Keratinocyte (primary cell): ENCODE data around the gene SH2D6. TPM values are rescaled to one million over a fixed set of nuclear protein-coding genes. Genes with fewer than 3 reads are reported as not detected.
A peak's percentile ranks its signal among the peaks of the same experiment; 100 is the strongest.

ENCODE experiments used
- DNase-seq: peaks from one replicate; pipeline ENCODE4 v3.0.0-alpha.2; 2011; ENCODE audit warnings: low read depth, missing footprints, low spot score
- FAIRE-seq: peaks from 2 replicates; lab custom pipeline; 2011; peaks lifted over from hg19 to GRCh38; lab: Jason Lieb, UNC
- H2AFZ ChIP-seq: 2 replicates; pipeline ENCODE4 v1.6.0; 2012; ENCODE audit warnings: low read length, control low read depth, inconsistent platforms; ENCODE audit not compliant: control insufficient read depth
- H3K27ac ChIP-seq: 2 replicates; pipeline ENCODE4 v1.5.1; 2011; ENCODE audit warnings: low read length; ENCODE audit not compliant: control insufficient read depth, insufficient read depth
- H3K27me3 ChIP-seq: 3 replicates; pipeline ENCODE4 v1.6.0; 2011; ENCODE audit warnings: low read length; ENCODE audit not compliant: control insufficient read depth, insufficient read depth; ENCODE audit errors: extremely low read depth
- H3K36me3 ChIP-seq, 2 experiments: 2 replicates in 1 of 2; 3 replicates in 1 of 2; pipeline ENCODE4 v1.5.1; 2011; ENCODE audit warnings: low read length in 2 of 2, mild to moderate bottlenecking in 1 of 2; ENCODE audit not compliant: control insufficient read depth in 2 of 2, insufficient read depth in 2 of 2; ENCODE audit errors: extremely low read depth in 1 of 2
- H3K4me1 ChIP-seq: 3 replicates; pipeline ENCODE4 v1.5.1; 2011; ENCODE audit warnings: low read length; ENCODE audit not compliant: control insufficient read depth, insufficient read depth; ENCODE audit errors: extremely low read depth
- H3K4me2 ChIP-seq: 3 replicates; pipeline ENCODE4 v1.6.0; 2011; ENCODE audit warnings: low read depth, low read length; ENCODE audit not compliant: control insufficient read depth, insufficient read depth; ENCODE audit errors: extremely low read depth
- H3K4me3 ChIP-seq, 3 experiments: fragments of 200-600 bp in 1 of 3; sonication (generic) in 1 of 3; 2 replicates in 2 of 3; 3 replicates in 1 of 3; pipeline ENCODE4 v1.5.1; 2011 to 2016; ENCODE audit warnings: low read length in 3 of 3, mild to moderate bottlenecking in 3 of 3, control low read depth in 2 of 3, inconsistent platforms in 1 of 3, low read depth in 1 of 3, mixed read lengths in 1 of 3, mixed run types in 1 of 3, moderate library complexity in 1 of 3; ENCODE audit not compliant: control insufficient read depth in 2 of 3, insufficient read depth in 2 of 3; ENCODE audit errors: extremely low read depth in 1 of 3
- H3K79me2 ChIP-seq: 2 replicates; pipeline ENCODE4 v1.6.0; 2012; ENCODE audit warnings: low read length; ENCODE audit not compliant: control insufficient read depth, insufficient read depth
- H3K9ac ChIP-seq: 3 replicates; pipeline ENCODE4 v1.6.0; 2011; ENCODE audit warnings: low read length; ENCODE audit not compliant: control insufficient read depth, insufficient read depth; ENCODE audit errors: extremely low read depth
- H3K9me1 ChIP-seq: 3 replicates; pipeline ENCODE4 v1.6.0; 2011; ENCODE audit warnings: low read length; ENCODE audit not compliant: control insufficient read depth, insufficient read depth; ENCODE audit errors: extremely low read depth
- H3K9me3 ChIP-seq: 2 replicates; pipeline ENCODE4 v1.5.1; 2012; ENCODE audit warnings: low read depth, low read length; ENCODE audit not compliant: control insufficient read depth
- H4K20me1 ChIP-seq: 3 replicates; pipeline ENCODE4 v1.6.0; 2011; ENCODE audit warnings: low read length; ENCODE audit not compliant: control insufficient read depth, insufficient read depth; ENCODE audit errors: extremely low read depth
- CTCF ChIP-seq, 3 experiments: IDR thresholded peaks in 1 of 3; conservative IDR thresholded peaks in 1 of 3; optimal IDR thresholded peaks in 1 of 3; 2 replicates in 2 of 3; 3 replicates in 1 of 3; pipeline versions ENCODE3 to v1.5.1; 2011; ENCODE audit warnings: low read length in 3 of 3, mild to moderate bottlenecking in 3 of 3, moderate library complexity in 2 of 3, control low read depth in 1 of 3, inconsistent platforms in 1 of 3; ENCODE audit not compliant: insufficient read depth in 2 of 3; ENCODE audit errors: extremely low read depth in 1 of 3
- EZH2 ChIP-seq: IDR thresholded peaks from one replicate; pipeline ENCODE4 v1.6.1; 2012; ENCODE audit warnings: inconsistent platforms, mild to moderate bottlenecking, low read length, moderate library complexity
- dilution Hi-C: fragments of 300-500 bp; cut with MboI; formaldehyde crosslinking; loops from one replicate; pipeline ENCODE4 v1.7.0; 2020; ENCODE audit warnings: low sequenced_read_pairs; ENCODE audit not compliant: extremely low pct_ligation_motif_present
- polyA plus RNA-seq, 5 experiments: library from polyadenylated mRNA; depleted of rRNA in 3 of 5; stranded (reverse) in 3 of 5; stranded (forward) in 1 of 5; unstranded in 1 of 5; fragments of >200 nt; gene quantifications; 1 replicate in 1 of 5; 2 replicates in 3 of 5; 3 replicates in 1 of 5; pipeline versions ENCODE4 v1.2.1 to v1.2.3, GENCODE V29; 2011 to 2012; ENCODE audit warnings: missing spikeins in 2 of 5, low read depth in 1 of 5, low replicate concordance in 1 of 5

Gene SH2D6
- polyA plus RNA-seq, 1 donor (not counting 4 experiments of a cell fraction or from before 2014, with no cell fraction given) = 0.10 TPM

DNA sequence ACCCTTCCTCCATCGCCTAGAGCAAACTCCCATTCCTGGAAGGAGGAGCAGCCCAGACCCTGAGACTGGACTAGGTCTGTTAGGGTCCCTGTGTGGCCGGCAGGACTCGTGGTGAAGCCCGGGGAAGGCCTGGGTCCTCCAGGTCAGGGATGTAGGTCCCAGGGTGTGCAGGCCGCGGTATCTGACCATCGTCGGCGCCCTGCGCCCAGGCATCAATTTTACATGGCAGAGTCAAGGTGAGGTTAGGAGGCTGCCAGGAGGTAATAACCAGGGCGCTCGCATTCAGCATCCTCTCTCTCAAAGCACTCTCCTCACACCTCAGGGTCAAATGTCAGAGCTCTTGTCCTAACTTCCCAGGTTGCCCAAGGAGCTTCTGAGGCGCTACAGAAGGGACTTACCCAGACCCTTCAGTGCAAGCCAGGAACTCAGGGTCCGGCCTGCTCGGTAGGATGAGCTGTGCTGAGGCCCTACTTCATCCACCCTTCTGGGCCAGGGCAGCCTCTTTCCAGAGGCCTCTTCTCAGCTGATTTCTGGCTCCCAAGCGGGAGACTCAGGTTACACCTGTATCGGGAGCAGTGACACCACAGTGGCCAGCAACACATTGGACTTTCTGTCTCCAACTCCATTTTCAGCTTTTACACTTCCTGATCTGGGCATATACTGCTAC, 628 bp downstream of the SH2D6 start:
- H3K9me1 ChIP-seq = no peaks in the 10 kb centered on the region
- peak overlapping the region; percentile 91 for H3K27ac ChIP-seq
- no peak for FAIRE-seq
- no peaks in the 10 kb centered on the region for H3K36me3 ChIP-seq
- no peaks in the 10 kb centered on the region for H4K20me1 ChIP-seq
- TF ChIP-seq CTCF (optimal IDR thresholded peaks at IDR 0.05 in 1 of 3, IDR thresholded peaks at IDR 0.05 in 1 of 3, conservative IDR thresholded peaks at IDR 0.05 in 1 of 3; ENCODE audit: extremely low read depth in 1 of 3, insufficient read depth in 2 of 3, low read length in 3 of 3) (no peak), EZH2 (no peak)
- H3K9me3 ChIP-seq = no peaks in the 10 kb centered on the region
- peaks cover 39% of the 10 kb centered on the region for H3K4me1 ChIP-seq
- peak overlapping the region; percentile 96 for H3K4me2 ChIP-seq
- peak overlapping the region; percentile 89 for H3K9ac ChIP-seq
- dilution Hi-C loops = no loop called here
- H3K4me3 ChIP-seq = peak overlapping the region; percentile 63 to 84 (median 78)
- peak overlapping the region; percentile 98 for H2AFZ ChIP-seq
- no peak for DNase-seq
- H3K79me2 ChIP-seq = no peaks in the 10 kb centered on the region
- H3K27me3 ChIP-seq = no peaks in the 10 kb centered on the region

DNA sequence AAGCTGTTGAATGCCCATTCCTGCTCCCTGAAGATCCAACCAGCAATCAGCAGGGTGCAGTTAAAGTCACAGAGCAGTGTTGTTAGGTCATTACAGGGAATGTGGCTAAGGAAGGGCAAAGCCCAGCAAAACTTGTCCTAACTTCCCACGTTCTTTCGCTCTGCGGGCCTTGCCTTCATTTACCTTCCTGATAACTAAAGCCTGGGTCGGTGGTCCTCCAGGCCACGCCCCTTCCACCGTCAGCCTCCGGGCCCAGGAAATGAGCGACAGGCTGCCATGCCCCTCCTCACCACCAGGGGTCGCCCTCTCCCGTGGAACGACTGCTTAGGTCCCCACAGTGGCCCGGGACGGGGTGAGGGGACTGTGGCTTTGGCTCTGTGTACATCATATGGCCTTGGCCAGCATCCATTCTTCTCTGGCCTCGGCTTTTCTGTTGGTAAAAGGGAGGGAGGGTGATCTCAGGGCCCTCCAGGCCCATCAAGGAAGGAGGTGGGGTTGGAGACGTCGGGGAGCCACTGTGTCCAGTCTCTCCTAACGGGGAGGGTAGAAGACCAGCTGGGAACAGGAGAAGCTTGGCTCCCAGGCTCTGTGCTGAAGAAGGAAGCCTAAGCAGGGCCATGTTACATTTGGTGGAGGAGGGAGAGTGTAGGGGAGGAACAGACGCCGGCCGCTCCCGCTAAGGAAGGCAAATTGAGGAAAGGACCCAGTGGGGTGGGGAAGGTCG, 2.2 kb downstream of the SH2D6 start:
- FAIRE-seq (no peak), DNase-seq (no peak)
- H3K27me3 ChIP-seq = no peaks in the 10 kb centered on the region
- H3K36me3 ChIP-seq = no peaks in the 10 kb centered on the region
- H3K4me1 ChIP-seq = peaks cover 29% of the 10 kb centered on the region
- H3K4me3 ChIP-seq = no peak overlapping the region
- H4K20me1 ChIP-seq = no peaks in the 10 kb centered on the region
- TF ChIP-seq CTCF (optimal IDR thresholded peaks at IDR 0.05 in 1 of 3, IDR thresholded peaks at IDR 0.05 in 1 of 3, conservative IDR thresholded peaks at IDR 0.05 in 1 of 3; ENCODE audit: extremely low read depth in 1 of 3, insufficient read depth in 2 of 3, low read length in 3 of 3) = peak; percentile 99
- TF ChIP-seq EZH2 = no peak
- no peaks in the 10 kb centered on the region for H3K79me2 ChIP-seq
- no peak overlapping the region for H3K9ac ChIP-seq
- dilution Hi-C loops = no loop called here
- H3K4me2 ChIP-seq = peak overlapping the region; percentile 40
- H2AFZ ChIP-seq = peak overlapping the region; percentile 38
- no peaks in the 10 kb centered on the region for H3K9me1 ChIP-seq
- H3K9me3 ChIP-seq = no peaks in the 10 kb centered on the region
- no peak overlapping the region for H3K27ac ChIP-seq
